Raji (cell line): Measurements from ENCODE around the gene HEPHL1.

ENCODE experiments used
- POLR2A ChIP-seq: IDR thresholded peaks from 2 replicates; pipeline ENCODE4 v1.6.1; 2011; ENCODE audit warnings: low read depth, low read length, control low read depth; ENCODE audit not compliant: insufficient read depth

Gene HEPHL1

GRCh38 chr11:94111241-94111640 is 90.1 kb downstream of the HEPHL1 start:
- no peak for TF ChIP-seq POLR2A

GRCh38 chr11:94111660-94112059 is 90.5 kb downstream of the HEPHL1 start:
- TF ChIP-seq POLR2A: no peak

- TF ChIP-seq POLR2A: no peak
Observed at GRCh38 chr11:94112206-94112953, 91.2 kb downstream of the HEPHL1 start.

GRCh38 chr11:94117197-94117574 is 96.0 kb downstream of the HEPHL1 start:
- no peak for TF ChIP-seq POLR2A

- TF ChIP-seq POLR2A: no peak
Observed at GRCh38 chr11:94117871-94118270, 96.7 kb downstream of the HEPHL1 start.

GRCh38 chr11:94120946-94121345 is 99.8 kb downstream of the HEPHL1 start:
- TF ChIP-seq POLR2A: no peak

GRCh38 chr11:94125407-94126115 is 104.4 kb downstream of the HEPHL1 start:
- TF ChIP-seq POLR2A: no peak

- no peak for TF ChIP-seq POLR2A
Observed at GRCh38 chr11:94127638-94128037, 106.5 kb downstream of the HEPHL1 start.

- no peak for TF ChIP-seq POLR2A
Observed at GRCh38 chr11:94128291-94128745, 107.2 kb downstream of the HEPHL1 start.

GRCh38 chr11:94128746-94129511 is 107.8 kb downstream of the HEPHL1 start, which contains the start of gene PANX1:
TSS of gene PANX1 (plus strand) at chr11:94128841. CDS start at chr11:94129313, 472 bp downstream.
- peak; percentile 40 for TF ChIP-seq POLR2A

- TF ChIP-seq POLR2A: no peak
Observed at GRCh38 chr11:94129512-94130297, 108.6 kb downstream of the HEPHL1 start.

- no peak for TF ChIP-seq POLR2A
Observed at GRCh38 chr11:94130298-94131046, 109.3 kb downstream of the HEPHL1 start.

- TF ChIP-seq POLR2A: no peak
Observed at GRCh38 chr11:94131047-94131717, 110.0 kb downstream of the HEPHL1 start.
